OCI-LY3 (cell line): ENCODE data around the gene TEAD1.

Experiments
- EZH2phosphoT487 ChIP-seq: fragments of 200-600 bp; shearing (Covaris generic); IDR thresholded peaks from 2 replicates; pipeline ENCODE4 v1.6.1; 2018; ENCODE audit warnings: antibody characterized with exemption, mixed run types, low read depth
- TF ChIP-seq, protein P1 (sequence below): fragments of 200-600, 300-600 bp; sonication (generic); IDR thresholded peaks from 2 replicates; pipeline ENCODE4 v1.5.1; 2014; ENCODE audit warnings: antibody characterized with exemption, low read length, low read depth

DNA sequence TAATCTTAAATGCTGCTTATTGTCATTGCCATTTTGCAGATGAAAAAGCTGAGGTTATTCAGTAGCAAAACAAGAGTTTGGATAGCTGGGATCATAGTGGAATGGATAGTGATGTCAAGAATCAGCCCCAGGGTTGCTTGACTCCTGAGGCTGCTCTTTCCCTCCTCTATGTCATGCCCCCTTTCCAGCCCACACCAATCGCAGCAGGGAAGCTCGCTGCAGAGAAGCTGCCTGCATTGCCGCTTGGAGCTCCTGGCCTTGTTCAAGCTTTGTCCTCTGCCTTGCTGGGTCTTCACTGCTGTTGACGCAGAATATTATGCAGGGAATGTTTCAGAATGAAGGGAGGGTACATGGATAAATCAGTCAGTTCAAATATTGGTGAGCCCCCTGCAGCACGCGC lies 206.1 kb downstream of the TEAD1 start:
- TF ChIP-seq, protein P1, sequence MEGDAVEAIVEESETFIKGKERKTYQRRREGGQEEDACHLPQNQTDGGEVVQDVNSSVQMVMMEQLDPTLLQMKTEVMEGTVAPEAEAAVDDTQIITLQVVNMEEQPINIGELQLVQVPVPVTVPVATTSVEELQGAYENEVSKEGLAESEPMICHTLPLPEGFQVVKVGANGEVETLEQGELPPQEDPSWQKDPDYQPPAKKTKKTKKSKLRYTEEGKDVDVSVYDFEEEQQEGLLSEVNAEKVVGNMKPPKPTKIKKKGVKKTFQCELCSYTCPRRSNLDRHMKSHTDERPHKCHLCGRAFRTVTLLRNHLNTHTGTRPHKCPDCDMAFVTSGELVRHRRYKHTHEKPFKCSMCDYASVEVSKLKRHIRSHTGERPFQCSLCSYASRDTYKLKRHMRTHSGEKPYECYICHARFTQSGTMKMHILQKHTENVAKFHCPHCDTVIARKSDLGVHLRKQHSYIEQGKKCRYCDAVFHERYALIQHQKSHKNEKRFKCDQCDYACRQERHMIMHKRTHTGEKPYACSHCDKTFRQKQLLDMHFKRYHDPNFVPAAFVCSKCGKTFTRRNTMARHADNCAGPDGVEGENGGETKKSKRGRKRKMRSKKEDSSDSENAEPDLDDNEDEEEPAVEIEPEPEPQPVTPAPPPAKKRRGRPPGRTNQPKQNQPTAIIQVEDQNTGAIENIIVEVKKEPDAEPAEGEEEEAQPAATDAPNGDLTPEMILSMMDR, result no peak
- no peak for TF ChIP-seq EZH2phosphoT487
